GM18858 (cell line): ENCODE measurements around the gene USP27X.
A peak's percentile ranks its signal among the peaks of the same experiment; 100 is the strongest.

ENCODE experiments used
- ATAC-seq: cut with Tn5 transposase; IDR thresholded peaks from one replicate; pipeline ENCODE4 v1.9.1; 2021; ENCODE audit not compliant: unreplicated experiment

USP27X gene

GRCh38 chrX:49880668-49881067 is 1.4 kb downstream of the USP27X start:
- ATAC-seq: no peak

DNA sequence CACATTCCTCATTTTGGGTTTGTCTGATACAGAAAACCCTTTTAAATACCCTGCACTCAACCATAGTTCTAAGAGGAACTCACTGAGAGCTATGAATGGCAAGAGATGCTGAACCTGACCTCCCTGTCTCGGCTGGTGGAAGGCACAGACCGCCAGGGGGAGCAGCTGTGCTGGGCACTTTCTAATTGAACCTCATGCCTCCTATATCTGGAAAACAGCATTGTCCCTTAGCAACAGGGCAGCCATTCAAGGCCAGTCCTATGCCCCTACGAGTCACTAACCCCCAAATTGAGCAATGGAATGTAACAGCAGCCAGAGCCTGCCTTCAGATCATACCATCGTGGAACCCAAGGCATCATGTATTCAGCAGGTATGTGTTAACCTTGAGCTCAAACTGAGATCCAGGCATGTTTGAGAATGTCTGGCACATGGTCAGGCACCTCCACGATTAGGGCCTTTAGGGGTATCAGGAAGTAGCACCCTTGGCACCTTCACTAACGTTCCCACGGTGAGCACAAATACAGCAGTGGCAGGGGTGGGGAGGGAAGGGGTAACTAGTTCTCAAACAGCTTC is 5.1 kb downstream of the USP27X start:
- peak; percentile 53 for ATAC-seq

DNA sequence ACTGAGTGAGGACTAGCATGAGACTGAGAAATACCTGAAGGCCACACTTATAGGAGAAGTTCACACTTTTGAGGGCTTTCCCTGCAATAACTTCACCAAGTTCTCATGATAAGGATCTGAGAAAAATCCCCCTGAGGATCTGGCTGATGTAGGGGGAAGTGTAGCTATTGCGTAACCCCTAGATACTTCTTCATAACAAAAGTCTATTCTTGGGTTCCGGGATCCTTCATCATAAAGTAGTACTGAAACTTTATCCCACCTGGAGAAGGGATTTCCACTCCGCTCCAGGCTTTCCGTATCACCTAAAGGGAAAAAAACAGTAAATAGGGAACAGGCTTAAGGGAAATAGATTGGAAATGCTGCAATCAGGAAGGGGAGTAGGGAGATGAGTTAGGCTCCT is 13.3 kb downstream of the USP27X start:
- ATAC-seq: no peak

- ATAC-seq: no peak
Observed at GRCh38 chrX:49896951-49897350, 17.7 kb downstream of the USP27X start.

- ATAC-seq: no peak
Observed at GRCh38 chrX:49901048-49901447, 21.8 kb downstream of the USP27X start.

DNA sequence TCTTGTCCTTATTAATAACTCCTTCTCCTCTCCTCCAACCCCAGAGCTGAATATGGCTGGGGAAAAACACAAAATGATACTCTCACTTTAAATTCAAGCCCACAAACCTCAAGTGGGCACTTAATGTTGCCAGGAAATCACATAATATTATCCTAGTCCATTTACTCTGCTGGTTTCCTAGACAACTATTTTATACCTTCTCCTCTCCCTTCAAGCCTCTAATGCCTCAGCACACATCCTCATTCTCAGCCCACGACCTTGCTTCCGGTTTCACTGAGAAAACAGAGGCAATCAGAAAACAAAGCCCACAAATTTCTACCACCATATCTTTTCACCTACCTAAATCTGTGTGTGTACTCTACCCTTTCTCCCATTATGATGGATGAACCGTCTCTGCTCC is 31.1 kb downstream of the USP27X start:
- ATAC-seq: peak; percentile 83

DNA sequence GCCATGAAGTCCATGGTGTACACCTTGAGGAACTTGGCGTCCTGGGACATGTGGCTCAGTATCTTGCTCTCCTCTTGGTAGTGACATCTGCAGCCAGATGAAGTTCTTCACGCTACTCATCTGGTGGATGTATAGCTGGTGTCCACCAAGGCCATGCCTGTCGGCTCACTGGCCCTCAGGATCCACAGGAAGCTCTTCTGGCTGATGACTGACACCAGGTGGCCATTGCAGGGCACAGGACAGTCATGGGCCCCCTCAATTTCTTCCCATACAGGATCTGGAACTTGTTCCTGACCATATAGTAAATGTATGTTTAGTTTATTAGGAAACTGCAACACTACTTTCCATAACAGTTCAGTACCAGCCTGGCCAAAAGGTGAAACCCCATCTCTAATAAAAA is 32.8 kb downstream of the USP27X start:
- ATAC-seq: no peak

DNA sequence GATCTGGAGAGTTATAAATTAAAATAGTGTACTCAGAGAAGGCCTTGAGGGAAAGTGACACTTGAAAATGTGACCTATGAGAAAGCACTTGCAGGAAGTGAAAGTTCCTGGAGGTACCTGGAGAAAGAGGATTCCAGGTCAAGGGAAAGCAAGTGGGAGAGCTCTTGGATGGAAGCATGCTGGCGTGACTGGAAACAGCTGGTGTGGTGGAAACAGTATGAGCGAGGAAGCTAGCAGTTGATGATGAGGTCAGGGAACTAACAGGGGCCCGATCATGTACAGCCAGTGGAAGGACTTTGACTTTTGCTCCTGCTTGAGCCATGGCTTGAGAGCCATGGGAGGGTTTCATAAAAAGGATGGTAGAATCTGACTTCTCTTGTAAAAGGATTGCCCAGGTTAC is 33.6 kb downstream of the USP27X start:
- no peak for ATAC-seq

GRCh38 chrX:49915361-49916222 is 36.3 kb downstream of the USP27X start:
- peak; percentile 71 for ATAC-seq

GRCh38 chrX:49919617-49920016 is 40.3 kb downstream of the USP27X start:
- no peak for ATAC-seq

DNA sequence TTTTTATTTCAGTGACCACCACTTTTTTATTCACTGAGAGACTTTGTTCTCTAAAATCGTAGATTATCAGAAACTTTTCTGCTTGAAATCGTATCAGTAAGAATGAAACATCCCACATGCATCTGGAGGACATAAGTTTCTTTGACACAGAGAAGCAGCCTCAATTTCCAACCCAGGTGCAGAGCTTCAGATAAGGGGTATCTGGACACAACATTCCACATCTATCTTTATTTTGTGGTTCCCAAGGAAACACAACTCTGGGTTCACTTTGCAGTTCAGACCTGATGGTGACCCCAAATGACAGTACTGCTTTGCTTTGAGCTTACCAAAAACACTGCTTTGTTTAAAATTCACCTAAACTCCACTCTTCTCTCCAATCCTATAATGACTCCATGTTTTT is 41.8 kb downstream of the USP27X start:
- ATAC-seq: no peak

GRCh38 chrX:49922291-49923241 is 43.3 kb downstream of the USP27X start, which contains the start of gene CLCN5:
TSS of gene CLCN5 (plus strand) at chrX:49922596. CDS start at chrX:49925299, 2,703 bp downstream.
- ATAC-seq: peak; percentile 86

DNA sequence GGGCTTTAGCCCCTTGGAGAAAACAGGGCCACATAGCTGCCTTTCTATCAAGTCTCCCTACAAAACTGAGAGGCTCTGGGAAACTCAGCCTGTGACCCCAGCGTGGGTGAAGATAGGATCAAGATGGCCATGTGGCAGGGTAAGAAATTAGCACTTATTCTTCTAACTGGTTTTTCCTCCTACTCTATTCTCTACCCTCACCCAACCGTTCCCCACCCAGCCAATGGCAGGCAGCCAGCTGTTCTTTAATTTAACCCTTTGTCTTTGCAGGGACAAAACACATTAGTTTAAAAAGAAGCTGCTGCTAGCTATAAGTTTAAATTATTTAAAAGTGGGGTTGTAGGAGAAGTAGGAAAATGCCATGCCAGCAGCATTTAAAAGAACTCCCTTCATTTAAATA is 45.9 kb downstream of the USP27X start:
- no peak for ATAC-seq

DNA sequence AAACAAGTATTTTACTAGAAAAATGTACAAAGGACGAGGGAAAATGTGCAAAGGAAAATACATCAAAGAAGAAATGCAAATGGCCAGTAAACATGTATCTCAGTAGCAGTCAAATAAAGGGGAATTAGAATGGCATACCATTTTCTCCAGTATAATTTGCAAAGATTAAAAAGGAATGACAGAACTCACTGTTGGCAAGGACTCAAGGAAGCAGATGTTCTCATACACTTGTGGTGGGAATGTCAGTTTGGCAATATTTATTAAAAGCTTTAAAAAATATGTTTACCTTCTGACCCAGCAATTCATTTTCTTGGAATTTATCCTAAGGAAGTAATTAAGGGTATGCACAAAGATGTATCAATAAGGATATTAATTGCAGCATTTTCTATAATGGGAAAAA is 50.8 kb downstream of the USP27X start:
- no peak for ATAC-seq
